Keratinocyte (primary cell): ENCODE data around the gene AGAP1. TPM values are rescaled to one million over a fixed set of nuclear protein-coding genes. Genes with fewer than 3 reads are reported as not detected.

Experiments
- DNase-seq: peaks from one replicate; pipeline ENCODE4 v3.0.0-alpha.2; 2011; ENCODE audit warnings: low read depth, missing footprints, low spot score
- FAIRE-seq: peaks from 2 replicates; lab custom pipeline; 2011; peaks lifted over from hg19 to GRCh38; lab: Jason Lieb, UNC
- H2AFZ ChIP-seq: 2 replicates; pipeline ENCODE4 v1.6.0; 2012; ENCODE audit warnings: low read length, control low read depth, inconsistent platforms; ENCODE audit not compliant: control insufficient read depth
- H3K27ac ChIP-seq: 2 replicates; pipeline ENCODE4 v1.5.1; 2011; ENCODE audit warnings: low read length; ENCODE audit not compliant: control insufficient read depth, insufficient read depth
- H3K27me3 ChIP-seq: 3 replicates; pipeline ENCODE4 v1.6.0; 2011; ENCODE audit warnings: low read length; ENCODE audit not compliant: control insufficient read depth, insufficient read depth; ENCODE audit errors: extremely low read depth
- H3K36me3 ChIP-seq, 2 experiments: 2 replicates in 1 of 2; 3 replicates in 1 of 2; pipeline ENCODE4 v1.5.1; 2011; ENCODE audit warnings: low read length in 2 of 2, mild to moderate bottlenecking in 1 of 2; ENCODE audit not compliant: control insufficient read depth in 2 of 2, insufficient read depth in 2 of 2; ENCODE audit errors: extremely low read depth in 1 of 2
- H3K4me1 ChIP-seq: 3 replicates; pipeline ENCODE4 v1.5.1; 2011; ENCODE audit warnings: low read length; ENCODE audit not compliant: control insufficient read depth, insufficient read depth; ENCODE audit errors: extremely low read depth
- H3K4me2 ChIP-seq: 3 replicates; pipeline ENCODE4 v1.6.0; 2011; ENCODE audit warnings: low read depth, low read length; ENCODE audit not compliant: control insufficient read depth, insufficient read depth; ENCODE audit errors: extremely low read depth
- H3K4me3 ChIP-seq, 3 experiments: fragments of 200-600 bp in 1 of 3; sonication (generic) in 1 of 3; 2 replicates in 2 of 3; 3 replicates in 1 of 3; pipeline ENCODE4 v1.5.1; 2011 to 2016; ENCODE audit warnings: low read length in 3 of 3, mild to moderate bottlenecking in 3 of 3, control low read depth in 2 of 3, inconsistent platforms in 1 of 3, low read depth in 1 of 3, mixed read lengths in 1 of 3, mixed run types in 1 of 3, moderate library complexity in 1 of 3; ENCODE audit not compliant: control insufficient read depth in 2 of 3, insufficient read depth in 2 of 3; ENCODE audit errors: extremely low read depth in 1 of 3
- H3K79me2 ChIP-seq: 2 replicates; pipeline ENCODE4 v1.6.0; 2012; ENCODE audit warnings: low read length; ENCODE audit not compliant: control insufficient read depth, insufficient read depth
- H3K9ac ChIP-seq: 3 replicates; pipeline ENCODE4 v1.6.0; 2011; ENCODE audit warnings: low read length; ENCODE audit not compliant: control insufficient read depth, insufficient read depth; ENCODE audit errors: extremely low read depth
- H3K9me1 ChIP-seq: 3 replicates; pipeline ENCODE4 v1.6.0; 2011; ENCODE audit warnings: low read length; ENCODE audit not compliant: control insufficient read depth, insufficient read depth; ENCODE audit errors: extremely low read depth
- H3K9me3 ChIP-seq: 2 replicates; pipeline ENCODE4 v1.5.1; 2012; ENCODE audit warnings: low read depth, low read length; ENCODE audit not compliant: control insufficient read depth
- H4K20me1 ChIP-seq: 3 replicates; pipeline ENCODE4 v1.6.0; 2011; ENCODE audit warnings: low read length; ENCODE audit not compliant: control insufficient read depth, insufficient read depth; ENCODE audit errors: extremely low read depth
- CTCF ChIP-seq, 3 experiments: IDR thresholded peaks in 1 of 3; conservative IDR thresholded peaks in 1 of 3; optimal IDR thresholded peaks in 1 of 3; 2 replicates in 2 of 3; 3 replicates in 1 of 3; pipeline versions ENCODE3 to v1.5.1; 2011; ENCODE audit warnings: low read length in 3 of 3, mild to moderate bottlenecking in 3 of 3, moderate library complexity in 2 of 3, control low read depth in 1 of 3, inconsistent platforms in 1 of 3; ENCODE audit not compliant: insufficient read depth in 2 of 3; ENCODE audit errors: extremely low read depth in 1 of 3
- EZH2 ChIP-seq: IDR thresholded peaks from one replicate; pipeline ENCODE4 v1.6.1; 2012; ENCODE audit warnings: inconsistent platforms, mild to moderate bottlenecking, low read length, moderate library complexity
- dilution Hi-C: fragments of 300-500 bp; cut with MboI; formaldehyde crosslinking; loops from one replicate; pipeline ENCODE4 v1.7.0; 2020; ENCODE audit warnings: low sequenced_read_pairs; ENCODE audit not compliant: extremely low pct_ligation_motif_present
- polyA plus RNA-seq, 5 experiments: library from polyadenylated mRNA; depleted of rRNA in 3 of 5; stranded (reverse) in 3 of 5; stranded (forward) in 1 of 5; unstranded in 1 of 5; fragments of >200 nt; gene quantifications; 1 replicate in 1 of 5; 2 replicates in 3 of 5; 3 replicates in 1 of 5; pipeline versions ENCODE4 v1.2.1 to v1.2.3, GENCODE V29; 2011 to 2012; ENCODE audit warnings: missing spikeins in 2 of 5, low read depth in 1 of 5, low replicate concordance in 1 of 5

The AGAP1 gene
- polyA plus RNA-seq, 1 donor (not counting 4 experiments of a cell fraction or from before 2014, with no cell fraction given): 12.6 TPM

GRCh38 chr2:236036045-236036444 lies 542.2 kb downstream of the AGAP1 start:
- H3K79me2 ChIP-seq: no peaks in the 10 kb centered on the region
- H3K36me3 ChIP-seq: no peaks in the 10 kb centered on the region
- FAIRE-seq: no peak
- no peaks in the 10 kb centered on the region for H4K20me1 ChIP-seq
- peaks cover 11% of the 10 kb centered on the region for H3K4me1 ChIP-seq
- H2AFZ ChIP-seq: no peak overlapping the region
- no peak overlapping the region for H3K9ac ChIP-seq
- H3K9me1 ChIP-seq: peaks cover 2% of the 10 kb centered on the region
- no peak overlapping the region for H3K27ac ChIP-seq
- H3K4me2 ChIP-seq: no peak overlapping the region
- DNase-seq: no peak
- TF ChIP-seq EZH2 (no peak), CTCF (optimal IDR thresholded peaks at IDR 0.05 in 1 of 3, IDR thresholded peaks at IDR 0.05 in 1 of 3, conservative IDR thresholded peaks at IDR 0.05 in 1 of 3; ENCODE audit: extremely low read depth in 1 of 3, insufficient read depth in 2 of 3, low read length in 3 of 3) (no peak)
- H3K9me3 ChIP-seq: no peaks in the 10 kb centered on the region
- no peak overlapping the region for H3K4me3 ChIP-seq
- dilution Hi-C loops: no loop called here
- no peaks in the 10 kb centered on the region for H3K27me3 ChIP-seq

GRCh38 chr2:236038096-236038495 lies 544.3 kb downstream of the AGAP1 start:
- Histone ChIP-seq H3K4me1 (peaks cover 20% of the 10 kb centered on the region), H4K20me1 (no peaks in the 10 kb centered on the region), H3K9ac (no peak overlapping the region), H3K4me2 (no peak overlapping the region), H3K9me1 (peaks cover 2% of the 10 kb centered on the region), H3K4me3 (no peak overlapping the region), H2AFZ (no peak overlapping the region), H3K36me3 (peaks cover 0 to 2% of the 10 kb centered on the region in 2 experiments), H3K79me2 (no peaks in the 10 kb centered on the region), H3K9me3 (no peaks in the 10 kb centered on the region), H3K27ac (no peak overlapping the region), H3K27me3 (no peaks in the 10 kb centered on the region)
- DNase-seq (no peak), FAIRE-seq (no peak)
- TF ChIP-seq EZH2 (no peak), CTCF (optimal IDR thresholded peaks at IDR 0.05 in 1 of 3, IDR thresholded peaks at IDR 0.05 in 1 of 3, conservative IDR thresholded peaks at IDR 0.05 in 1 of 3; ENCODE audit: extremely low read depth in 1 of 3, insufficient read depth in 2 of 3, low read length in 3 of 3) (no peak)
- dilution Hi-C loops: no loop called here
